GM19455 (cell line): ENCODE data around the gene NIPAL3.
"Not testable (repeated sequence)": the region's sequence is repeated elsewhere in the genome, so short reads cannot be mapped to it uniquely, and the experiment has no call there.

Source experiments
- ATAC-seq: cut with Tn5 transposase; IDR thresholded peaks from one replicate; pipeline ENCODE4 v1.9.1; 2021; ENCODE audit not compliant: unreplicated experiment

NIPAL3 gene

GRCh38 chr1:24514946-24515345 is 99.3 kb downstream of the NIPAL3 start:
- no peak for ATAC-seq

DNA sequence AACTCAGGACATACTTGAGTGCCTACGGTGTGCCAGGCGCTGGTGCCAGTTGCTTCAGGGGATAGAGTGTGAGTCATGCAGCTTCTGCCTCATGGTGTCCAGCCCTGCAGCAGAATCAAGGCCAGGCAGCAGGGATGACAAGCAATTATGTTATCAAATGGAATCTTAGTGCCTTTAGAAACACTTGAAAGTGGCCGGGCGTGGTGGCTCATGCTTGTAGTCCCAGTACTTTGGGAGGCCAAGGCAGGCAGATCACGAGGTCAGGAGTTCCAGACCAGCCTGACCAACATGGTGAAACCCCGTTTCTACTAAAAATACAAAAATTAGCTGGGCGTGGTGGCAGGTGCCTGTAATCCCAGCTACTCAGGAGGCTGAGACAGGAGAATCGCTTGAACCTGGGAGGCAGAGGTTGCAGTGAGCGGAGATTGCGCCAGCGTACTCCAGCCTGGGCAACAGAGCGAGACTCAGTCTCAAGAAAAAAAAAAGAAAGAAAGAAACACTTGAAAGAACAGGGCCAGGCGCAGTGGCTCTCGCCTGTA is 100.1 kb downstream of the NIPAL3 start:
- not testable (repeated sequence) for ATAC-seq

- no peak for ATAC-seq
These were observed 100.9 kb downstream of the NIPAL3 start for GRCh38 chr1:24516506-24516905.

GRCh38 chr1:24517898-24518297 is 102.3 kb downstream of the NIPAL3 start:
- no peak for ATAC-seq

GRCh38 chr1:24520282-24520681 is 104.7 kb downstream of the NIPAL3 start:
- not testable (repeated sequence) for ATAC-seq
